Astrocyte of the cerebellum (primary cell): ENCODE results near the gene SMAP2.
A peak's percentile ranks its signal among the peaks of the same experiment; 100 is the strongest.

Source experiments
- DNase-seq: peaks from one replicate; pipeline ENCODE4 v3.0.0-alpha.2; 2011; ENCODE audit warnings: low read depth
- H3K4me3 ChIP-seq: 2 replicates; pipeline ENCODE4 v1.5.1; 2011; ENCODE audit warnings: mild to moderate bottlenecking, low read depth, low read length, moderate library complexity
- CTCF ChIP-seq: IDR thresholded peaks from 2 replicates; pipeline ENCODE4 v1.5.1; 2012; ENCODE audit warnings: low read length, low read depth, moderate library complexity, mild to moderate bottlenecking; ENCODE audit errors: missing control alignments
- in situ Hi-C: cut with HindIII; loops from 2 replicates; pipeline ENCODE4 v1.10.0; 2017; ENCODE audit warnings: low sequenced_read_pairs

SMAP2 gene

GRCh38 chr1:40438391-40439015 is 65.0 kb downstream of the SMAP2 start:
- peak; percentile 65 for TF ChIP-seq CTCF
- DNase-seq = no peak
- in situ Hi-C loops = no loop called here
- no peak overlapping the region for H3K4me3 ChIP-seq

- no peak overlapping the region for H3K4me3 ChIP-seq
- DNase-seq = no peak
- in situ Hi-C loops = no loop called here
- no peak for TF ChIP-seq CTCF
These were observed 65.7 kb downstream of the SMAP2 start for GRCh38 chr1:40439247-40439646.

- TF ChIP-seq CTCF = no peak
- in situ Hi-C loops = no loop called here
- H3K4me3 ChIP-seq = peak within 1 kb of the TSS; percentile 73
- DNase-seq = peak; percentile 69
These were observed 76.4 kb downstream of the SMAP2 start, which contains the start of gene ZFP69B for GRCh38 chr1:40449684-40450494. ZFP69B (plus strand) TSS chr1:40450476; CDS start chr1:40450962, 486 bp downstream.

GRCh38 chr1:40450495-40451237 is 77.1 kb downstream of the SMAP2 start:
- peak; percentile 13 for DNase-seq
- peak overlapping the region; percentile 73 for H3K4me3 ChIP-seq
- in situ Hi-C loops = no loop called here
- no peak for TF ChIP-seq CTCF

- no peak for TF ChIP-seq CTCF
- DNase-seq = no peak
- H3K4me3 ChIP-seq = peak overlapping the region; percentile 73
- in situ Hi-C loops = no loop called here
These were observed 77.7 kb downstream of the SMAP2 start for GRCh38 chr1:40451238-40451585.

- no peak for TF ChIP-seq CTCF
- H3K4me3 ChIP-seq = no peak overlapping the region
- DNase-seq = no peak
- in situ Hi-C loops = no loop called here
These were observed 81.3 kb downstream of the SMAP2 start for GRCh38 chr1:40454873-40455272.
